GM12875 (cell line): Measurements from ENCODE around the gene MRPS34.
A peak's percentile ranks its signal among the peaks of the same experiment; 100 is the strongest.

Experiments
- H3K4me3 ChIP-seq: one replicate; pipeline ENCODE4 v1.5.1; 2011; ENCODE audit warnings: low read depth, low read length, control low read depth
- CTCF ChIP-seq: IDR thresholded peaks from 2 replicates; pipeline ENCODE4 v1.5.1; 2011; ENCODE audit warnings: low read depth, mild to moderate bottlenecking, control low read depth, inconsistent platforms, low read length, moderate library complexity, borderline replicate concordance; ENCODE audit not compliant: insufficient read depth

MRPS34 gene

GRCh38 chr16:1775846-1776671 lies 3.1 kb upstream of the MRPS34 start:
- TF ChIP-seq CTCF, result no peak

GRCh38 chr16:1775006-1775845 lies 2.3 kb upstream of the MRPS34 start:
- H3K4me3 ChIP-seq, result no peak overlapping the region
- TF ChIP-seq CTCF, result no peak

More at GRCh38 chr16:1775846-1776671, 3.1 kb upstream of the MRPS34 start:
- H3K4me3 ChIP-seq, result no peak overlapping the region

GRCh38 chr16:1774448-1774780 lies 1.5 kb upstream of the MRPS34 start:
- H3K4me3 ChIP-seq, result peak overlapping the region; percentile 96
- no peak for TF ChIP-seq CTCF

GRCh38 chr16:1773703-1774447 lies 941 bp upstream of the MRPS34 start:
- H3K4me3 ChIP-seq, result peak overlapping the region; percentile 96
- TF ChIP-seq CTCF, result no peak

- H3K4me3 ChIP-seq, result peak within 1 kb of the TSS; percentile 96
- no peak for TF ChIP-seq CTCF
Measured at GRCh38 chr16:1772362-1772907, 499 bp downstream of the MRPS34 start, which contains the start of gene EME2. TSS of gene EME2 (plus strand) at chr16:1772810. CDS start at chr16:1773228, 418 bp downstream.

- no peak for TF ChIP-seq CTCF
- peak overlapping the region; percentile 96 for H3K4me3 ChIP-seq
Measured at GRCh38 chr16:1771864-1772361, 1.0 kb downstream of the MRPS34 start.
